Thyroid gland (tissue), 4 donors: ENCODE data around the gene REN. TPM values are rescaled to one million over a fixed set of nuclear protein-coding genes. Genes with fewer than 3 reads are reported as not detected.

Experiments
- DNase-seq, 2 donors: peaks; one replicate each; pipeline ENCODE4 v3.0.0-alpha.2; 2019
- H3K27ac ChIP-seq, 3 donors: fragments of 200-600 bp; sonication (generic); 1 replicate in 2 of 3; 2 replicates in 1 of 3; pipeline ENCODE4 v1.5.1; 2016 to 2019; ENCODE audit warnings: mild to moderate bottlenecking in 1 of 3, moderate library complexity in 1 of 3
- H3K27me3 ChIP-seq: fragments of 200-600 bp; sonication (generic); one replicate; pipeline ENCODE4 v1.5.1; 2019
- H3K36me3 ChIP-seq, 2 donors: fragments of 200-600 bp; sonication (generic); one replicate each; pipeline ENCODE4 v1.5.1; 2016 to 2019
- H3K4me1 ChIP-seq, 2 donors: fragments of 200-600 bp; sonication (generic); one replicate each; pipeline ENCODE4 v1.5.1; 2017 to 2019
- H3K4me3 ChIP-seq, 3 donors: fragments of 200-600 bp; sonication (generic); replicated peaks in 1 of 3; 1 replicate in 2 of 3; 2 replicates in 1 of 3; pipeline ENCODE4 v1.5.1; 2016; ENCODE audit warnings: mild to moderate bottlenecking in 1 of 3
- H3K9me3 ChIP-seq: fragments of 200-600 bp; sonication (generic); one replicate; pipeline ENCODE4 v1.5.1; 2017
- POLR2A ChIP-seq, 2 donors: fragments of 450-650 bp; IDR thresholded peaks; one replicate each; pipeline ENCODE4 v1.6.1; 2017; ENCODE audit warnings: antibody characterized with exemption in 2 of 2, mild to moderate bottlenecking in 2 of 2, moderate library complexity in 1 of 2
- WGBS, 2 donors: methylation state at CpG; one replicate each; pipeline ENCODE4 v1.1.5; 2017; 5-methylcytosine and 5-hydroxymethylcytosine counted together
- intact Hi-C: fragments of 100-400 bp; cut with DNase I; formaldehyde crosslinking; loops from one replicate; pipeline ENCODE4 v1.15.1; 2023
- total RNA-seq, 4 donors: library from RNA; depleted of rRNA; stranded (reverse); fragments of >200 nt; gene quantifications; one replicate each; pipeline ENCODE4 v1.2.3, GENCODE V29; 2016
- TF ChIP-seq, protein P1 (sequence below), 6 experiments: fragments of 200-600 bp in 3 of 6; fragments of 450-650 bp in 3 of 6; sonication (generic) in 3 of 6; IDR thresholded peaks; one replicate each; pipeline ENCODE4 v1.5.1; 2016 to 2019; ENCODE audit warnings: antibody characterized with exemption in 6 of 6, mild to moderate bottlenecking in 2 of 6, inconsistent platforms in 1 of 6, moderate library complexity in 1 of 6

The REN gene
- total RNA-seq, 4 donors from 2014 or later: not detected

DNA sequence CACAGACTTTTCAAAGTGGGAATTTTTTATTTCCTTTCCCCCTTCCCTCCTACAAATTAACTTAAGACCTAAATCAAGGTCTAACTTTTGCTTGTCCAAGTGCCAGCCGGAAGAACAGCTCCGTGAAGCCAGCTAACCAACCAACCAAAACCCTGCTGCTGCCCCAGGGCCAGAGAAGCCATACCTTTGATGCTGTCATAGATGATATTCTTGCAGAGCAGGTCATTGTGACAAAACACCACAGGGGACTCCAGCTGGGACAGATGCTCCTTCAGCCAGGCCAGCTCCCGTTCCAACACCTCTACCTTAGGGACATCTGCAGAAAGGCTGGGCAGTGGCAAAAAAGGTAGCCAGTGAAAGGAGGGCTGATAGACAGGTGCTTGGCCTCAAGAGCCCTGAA is 25.0 kb downstream of the REN start:
- Histone ChIP-seq H3K4me3 (no peak overlapping the region), H3K36me3 (no peaks in the 10 kb centered on the region)

DNA sequence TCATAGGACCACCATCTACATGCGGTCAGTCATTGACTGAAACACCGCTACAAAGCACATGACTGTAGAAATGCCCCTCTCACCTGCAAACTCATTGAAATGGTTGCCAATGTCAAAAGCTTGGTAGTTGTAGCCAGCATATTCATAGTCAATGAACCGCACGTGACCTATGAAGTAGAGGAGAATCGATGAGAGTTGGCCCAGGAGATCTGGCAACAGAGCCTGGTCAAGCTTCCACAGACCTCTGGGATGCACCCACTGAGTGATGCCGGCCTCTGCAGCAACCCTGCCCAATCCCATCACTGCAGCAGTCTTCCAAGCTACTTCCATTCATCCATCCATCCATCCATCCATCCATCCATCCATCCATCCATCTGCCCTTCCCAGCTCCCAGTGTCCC is 26.2 kb downstream of the REN start:
- H3K9me3 ChIP-seq: no peaks in the 10 kb centered on the region
- TF ChIP-seq, protein P1, sequence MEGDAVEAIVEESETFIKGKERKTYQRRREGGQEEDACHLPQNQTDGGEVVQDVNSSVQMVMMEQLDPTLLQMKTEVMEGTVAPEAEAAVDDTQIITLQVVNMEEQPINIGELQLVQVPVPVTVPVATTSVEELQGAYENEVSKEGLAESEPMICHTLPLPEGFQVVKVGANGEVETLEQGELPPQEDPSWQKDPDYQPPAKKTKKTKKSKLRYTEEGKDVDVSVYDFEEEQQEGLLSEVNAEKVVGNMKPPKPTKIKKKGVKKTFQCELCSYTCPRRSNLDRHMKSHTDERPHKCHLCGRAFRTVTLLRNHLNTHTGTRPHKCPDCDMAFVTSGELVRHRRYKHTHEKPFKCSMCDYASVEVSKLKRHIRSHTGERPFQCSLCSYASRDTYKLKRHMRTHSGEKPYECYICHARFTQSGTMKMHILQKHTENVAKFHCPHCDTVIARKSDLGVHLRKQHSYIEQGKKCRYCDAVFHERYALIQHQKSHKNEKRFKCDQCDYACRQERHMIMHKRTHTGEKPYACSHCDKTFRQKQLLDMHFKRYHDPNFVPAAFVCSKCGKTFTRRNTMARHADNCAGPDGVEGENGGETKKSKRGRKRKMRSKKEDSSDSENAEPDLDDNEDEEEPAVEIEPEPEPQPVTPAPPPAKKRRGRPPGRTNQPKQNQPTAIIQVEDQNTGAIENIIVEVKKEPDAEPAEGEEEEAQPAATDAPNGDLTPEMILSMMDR (IDR thresholded peaks at IDR 0.05): no peak
- no peak for TF ChIP-seq POLR2A (IDR thresholded peaks at IDR 0.05)
- WGBS, 2 donors: 97 to 99% methylated on average over 6 of the region's 6 CpGs
- intact Hi-C loops: loop anchor here (10.0 kb wide), 1 partner anchor 345 kb away; the partner anchor contains the start of genes ZBED6 and ZC3H11A
- DNase-seq: no peak
- H3K36me3 ChIP-seq: no peaks in the 10 kb centered on the region
- H3K27ac ChIP-seq: no peak overlapping the region
- H3K4me1 ChIP-seq: no peaks in the 10 kb centered on the region
- H3K4me3 ChIP-seq: no peak overlapping the region
- no peaks in the 10 kb centered on the region for H3K27me3 ChIP-seq

More for the DNA sequence above, 25.0 kb downstream of the REN start:
- Histone ChIP-seq H3K27me3 (no peaks in the 10 kb centered on the region), H3K4me1 (no peaks in the 10 kb centered on the region), H3K9me3 (no peaks in the 10 kb centered on the region), H3K27ac (no peak overlapping the region)
- intact Hi-C loops: loop anchor here (10.0 kb wide), 1 partner anchor 346 kb away; the partner anchor contains the start of genes ZBED6 and ZC3H11A
- no peak for DNase-seq
- WGBS, 2 donors: 87 to 97% methylated on average over 2 to 3 of the region's 3 CpGs
- no peak for TF ChIP-seq POLR2A (IDR thresholded peaks at IDR 0.05)
- TF ChIP-seq, protein P1 (IDR thresholded peaks at IDR 0.05): no peak

DNA sequence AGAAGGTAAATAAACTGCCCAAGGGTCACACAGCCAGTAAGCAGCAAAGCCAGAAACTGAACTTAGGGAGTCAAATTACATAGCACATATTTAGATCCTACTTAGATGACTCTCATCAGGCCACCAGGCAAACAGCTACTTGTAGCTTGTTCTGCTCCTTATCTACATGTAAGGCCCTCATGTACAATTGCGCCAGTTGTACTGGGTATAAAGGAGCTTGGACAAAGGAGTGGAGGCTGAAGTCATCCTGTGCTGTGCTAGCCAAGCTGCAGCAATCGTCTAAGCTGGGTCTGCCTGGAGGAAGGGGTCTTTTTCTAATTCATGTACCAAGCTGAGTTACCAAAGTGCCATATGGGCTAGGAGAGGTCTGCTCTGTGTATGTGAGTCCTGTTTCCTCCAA is 27.0 kb downstream of the REN start:
- H3K9me3 ChIP-seq: no peaks in the 10 kb centered on the region
- DNase-seq: no peak
- no peak overlapping the region for H3K4me3 ChIP-seq
- intact Hi-C loops: no loop called here
- no peak overlapping the region for H3K27ac ChIP-seq
- H3K27me3 ChIP-seq: no peaks in the 10 kb centered on the region
- WGBS, 2 donors: 60 to 88% methylated on average over 2 of the region's 2 CpGs
- H3K4me1 ChIP-seq: no peaks in the 10 kb centered on the region
- H3K36me3 ChIP-seq: peaks cover 0 to 4% of the 10 kb centered on the region in 2 donors
- no peak for TF ChIP-seq POLR2A (IDR thresholded peaks at IDR 0.05)
- TF ChIP-seq, protein P1 (IDR thresholded peaks at IDR 0.05): no peak

DNA sequence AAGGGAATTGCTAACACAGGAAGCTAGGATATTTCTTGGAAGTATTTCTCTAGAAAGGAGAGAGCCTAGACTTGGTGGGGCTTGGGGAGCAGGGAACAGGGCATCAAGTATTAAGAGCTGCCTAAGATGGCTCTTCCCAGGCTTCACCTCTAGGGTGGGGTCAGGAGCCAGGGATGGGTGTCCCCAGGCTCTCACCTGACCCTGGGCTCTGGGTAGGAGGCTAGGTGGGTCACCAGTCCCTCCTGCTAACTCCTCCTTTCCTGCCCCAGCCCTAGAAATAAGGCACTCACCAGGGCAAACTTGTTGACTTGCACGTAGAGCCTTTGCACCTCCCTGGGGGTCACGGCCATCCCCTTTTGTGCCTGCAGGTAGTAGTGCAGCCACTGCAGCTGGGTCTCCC is 29.3 kb downstream of the REN start:
- no peaks in the 10 kb centered on the region for H3K27me3 ChIP-seq
- peaks cover 0 to 5% of the 10 kb centered on the region in 2 donors for H3K36me3 ChIP-seq
- H3K27ac ChIP-seq: no peak overlapping the region
- no peaks in the 10 kb centered on the region for H3K4me1 ChIP-seq
- TF ChIP-seq POLR2A (IDR thresholded peaks at IDR 0.05): no peak
- TF ChIP-seq, protein P1 (IDR thresholded peaks at IDR 0.05): no peak
- 57 to 92% methylated on average over 1 to 2 of the region's 2 CpGs for WGBS, 2 donors
- intact Hi-C loops: no loop called here
- no peak overlapping the region for H3K4me3 ChIP-seq
- no peaks in the 10 kb centered on the region for H3K9me3 ChIP-seq
- no peak for DNase-seq

DNA sequence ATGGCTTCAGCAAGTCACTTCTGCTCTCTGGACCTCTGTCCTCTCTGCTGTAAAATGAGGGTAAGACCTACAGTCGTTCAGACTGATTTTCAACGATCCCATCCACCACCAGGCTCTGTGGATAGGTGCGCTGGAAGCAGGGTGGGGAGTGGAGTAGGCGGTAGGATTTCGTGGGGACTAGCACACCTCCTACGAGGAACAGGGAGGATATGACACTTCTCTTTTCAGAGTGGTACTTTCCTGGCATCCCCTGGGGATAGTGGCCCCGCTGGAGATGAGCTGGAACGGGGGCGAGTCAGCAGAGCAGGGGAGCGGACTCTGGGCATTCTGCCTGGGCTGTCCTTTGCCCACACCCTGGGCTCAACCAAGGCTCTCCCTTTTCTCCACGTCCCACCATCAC is 32.0 kb downstream of the REN start:
- DNase-seq: no peak
- H3K9me3 ChIP-seq: no peaks in the 10 kb centered on the region
- no peak for TF ChIP-seq POLR2A (IDR thresholded peaks at IDR 0.05)
- TF ChIP-seq, protein P1 (IDR thresholded peaks at IDR 0.05): no peak
- WGBS, 2 donors: 78 to 83% methylated on average over 11 of the region's 11 CpGs
- H3K27ac ChIP-seq: no peak overlapping the region
- H3K4me3 ChIP-seq: no peak overlapping the region
- H3K36me3 ChIP-seq: peaks cover 0 to 5% of the 10 kb centered on the region in 2 donors
- no peaks in the 10 kb centered on the region for H3K27me3 ChIP-seq
- peaks cover 24% of the 10 kb centered on the region in 2 donors for H3K4me1 ChIP-seq
- intact Hi-C loops: no loop called here
